ENCODE results near the gene ABCA6.

- TF ChIP-seq CTCF (IDR thresholded peaks at IDR 0.05; ENCODE audit: low read depth, low read length) = 0 out of 2 replicates have a peak, but pooled peaks have one; percentile 21
- TF ChIP-seq EZH2phosphoT487 (IDR thresholded peaks at IDR 0.05; ENCODE audit: low read depth) = no peak
These were observed 56.8 kb downstream of the ABCA6 start for GRCh38 chr17:69084911-69085310.
